ENCODE results near the gene RPL38.
"Not testable (repeated sequence)": the region's sequence is repeated elsewhere in the genome, so short reads cannot be mapped to it uniquely, and the experiment has no call there.

Gene RPL38

DNA sequence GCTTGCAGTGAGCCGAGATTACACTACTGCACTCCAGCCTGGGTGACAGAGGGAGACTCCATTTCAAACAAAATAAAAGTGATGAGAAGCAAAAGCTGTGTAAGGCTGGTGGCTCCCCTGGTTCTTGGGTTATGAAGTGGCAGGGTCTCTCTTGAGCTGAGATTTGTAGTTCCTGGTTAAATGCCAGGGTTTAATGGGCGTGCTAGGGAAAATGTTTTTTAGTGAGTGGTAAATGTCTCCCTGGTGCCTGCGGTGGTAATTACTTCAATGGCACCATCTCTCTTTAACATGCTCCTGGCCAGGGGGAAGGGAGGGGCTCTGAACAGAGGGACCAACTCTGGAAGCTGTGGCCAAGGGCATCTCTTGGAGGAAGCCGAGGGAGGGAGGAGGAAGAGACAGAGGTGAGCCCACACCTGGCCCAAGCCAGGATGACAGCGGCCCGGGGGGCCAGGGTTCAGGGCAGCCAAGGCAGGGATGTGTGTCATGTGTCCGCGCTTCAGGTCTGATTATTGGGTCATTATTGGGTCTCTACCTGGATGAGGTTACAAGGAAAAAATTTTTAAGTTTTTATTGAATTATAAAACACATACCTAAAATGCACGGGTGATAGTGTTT is 17.8 kb upstream of the RPL38 start:
- DNase-seq (ENCODE audit: low read depth), result no peak

GRCh38 chr17:74186498-74186897 is 17.0 kb upstream of the RPL38 start:
- no peak for DNase-seq (ENCODE audit: low read depth)

- no peak for DNase-seq (ENCODE audit: low read depth)
These were observed 15.7 kb upstream of the RPL38 start for GRCh38 chr17:74187761-74188160.

GRCh38 chr17:74188687-74189086 is 14.8 kb upstream of the RPL38 start:
- not testable (repeated sequence) for DNase-seq (ENCODE audit: low read depth)

- DNase-seq (ENCODE audit: low read depth), result no peak
These were observed 13.3 kb upstream of the RPL38 start for GRCh38 chr17:74190154-74190553.

DNA sequence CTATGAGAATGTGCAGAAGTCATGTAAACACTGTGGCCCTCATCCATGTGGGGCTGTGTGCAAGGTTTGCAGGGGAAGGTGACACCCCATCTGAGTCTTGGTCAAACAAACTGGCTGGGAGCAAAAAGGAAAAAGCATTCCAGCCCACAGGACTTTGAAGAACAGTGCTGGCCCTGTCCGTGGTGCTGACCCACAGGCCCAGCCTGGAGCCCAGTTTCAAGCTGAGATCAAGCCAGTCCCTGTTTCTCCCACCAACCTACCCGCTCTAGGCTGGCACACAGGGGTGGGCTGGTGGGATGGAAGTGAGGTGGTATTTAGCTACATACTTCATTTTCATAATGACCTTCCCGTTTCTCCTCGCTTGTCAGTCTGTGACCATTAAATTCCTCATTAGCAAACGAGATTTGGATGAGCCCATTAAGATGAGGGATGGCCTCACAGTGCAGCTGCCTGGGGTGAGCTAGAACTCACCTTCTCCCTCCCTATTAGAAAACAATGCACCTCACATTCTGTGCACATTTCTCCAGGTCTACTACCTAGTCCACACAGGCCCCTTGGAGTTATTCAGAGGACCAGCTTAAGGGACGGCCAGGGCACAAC is 12.6 kb upstream of the RPL38 start:
- no peak for DNase-seq (ENCODE audit: low read depth)

DNA sequence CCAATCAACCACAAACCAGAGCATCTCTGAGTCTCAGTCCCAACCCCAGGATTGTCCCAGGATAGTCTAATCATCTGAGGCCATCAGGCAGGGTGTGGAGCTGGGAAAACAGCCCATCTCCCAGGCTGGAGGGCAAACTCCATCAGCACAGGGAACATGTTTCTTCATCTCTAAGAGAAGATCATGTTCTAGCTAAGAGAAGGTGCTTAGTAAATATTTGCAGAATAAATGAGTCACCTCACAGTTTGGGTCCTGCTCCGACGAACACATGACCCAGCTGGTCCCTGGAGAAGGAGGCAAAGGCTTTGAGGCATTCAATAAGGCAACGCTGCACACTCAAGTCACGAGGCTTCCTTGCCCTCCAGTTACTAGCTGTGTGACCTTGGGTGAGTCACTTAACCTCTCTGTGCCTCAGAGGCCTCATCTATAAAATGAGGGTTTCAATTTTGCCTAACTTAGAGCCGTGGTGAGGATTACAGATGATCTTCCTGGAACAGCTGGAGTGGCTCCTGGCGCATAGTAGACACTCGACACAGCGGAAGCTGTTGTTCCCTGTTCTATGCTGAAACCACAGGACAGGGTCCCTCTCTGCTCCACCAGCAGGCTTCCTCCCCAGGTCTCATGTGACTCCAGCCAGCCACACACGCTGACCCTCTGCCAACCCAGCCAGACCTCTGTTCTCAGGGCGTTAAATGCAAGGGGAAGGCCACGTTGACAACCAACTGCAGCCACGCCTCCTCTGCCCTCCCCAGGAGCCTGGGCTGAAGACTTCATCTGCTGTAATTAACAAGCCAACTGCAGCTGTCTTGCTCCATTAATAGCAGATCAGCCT is 10.3 kb upstream of the RPL38 start:
- no peak for DNase-seq (ENCODE audit: low read depth)

DNA sequence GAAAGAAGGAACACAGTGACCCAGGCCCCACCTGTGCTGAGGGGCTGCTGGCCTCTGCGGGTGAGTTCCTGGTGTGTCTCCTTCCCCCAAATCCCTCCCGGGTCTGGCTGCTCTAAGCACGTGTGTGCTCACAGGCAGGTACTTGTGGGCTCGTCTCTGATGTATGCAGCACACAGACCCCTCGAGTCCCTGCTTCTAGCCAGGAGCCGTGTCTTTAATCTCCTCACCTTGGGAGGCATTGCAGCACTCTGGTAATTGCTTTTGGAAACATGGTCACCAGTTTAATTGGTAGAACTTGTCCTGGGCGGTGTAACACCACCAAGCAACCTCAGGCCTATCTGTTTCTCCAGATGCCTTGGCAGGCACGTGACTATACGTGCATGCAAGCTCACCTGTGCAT is 8.8 kb upstream of the RPL38 start:
- DNase-seq (ENCODE audit: low read depth), result no peak

DNA sequence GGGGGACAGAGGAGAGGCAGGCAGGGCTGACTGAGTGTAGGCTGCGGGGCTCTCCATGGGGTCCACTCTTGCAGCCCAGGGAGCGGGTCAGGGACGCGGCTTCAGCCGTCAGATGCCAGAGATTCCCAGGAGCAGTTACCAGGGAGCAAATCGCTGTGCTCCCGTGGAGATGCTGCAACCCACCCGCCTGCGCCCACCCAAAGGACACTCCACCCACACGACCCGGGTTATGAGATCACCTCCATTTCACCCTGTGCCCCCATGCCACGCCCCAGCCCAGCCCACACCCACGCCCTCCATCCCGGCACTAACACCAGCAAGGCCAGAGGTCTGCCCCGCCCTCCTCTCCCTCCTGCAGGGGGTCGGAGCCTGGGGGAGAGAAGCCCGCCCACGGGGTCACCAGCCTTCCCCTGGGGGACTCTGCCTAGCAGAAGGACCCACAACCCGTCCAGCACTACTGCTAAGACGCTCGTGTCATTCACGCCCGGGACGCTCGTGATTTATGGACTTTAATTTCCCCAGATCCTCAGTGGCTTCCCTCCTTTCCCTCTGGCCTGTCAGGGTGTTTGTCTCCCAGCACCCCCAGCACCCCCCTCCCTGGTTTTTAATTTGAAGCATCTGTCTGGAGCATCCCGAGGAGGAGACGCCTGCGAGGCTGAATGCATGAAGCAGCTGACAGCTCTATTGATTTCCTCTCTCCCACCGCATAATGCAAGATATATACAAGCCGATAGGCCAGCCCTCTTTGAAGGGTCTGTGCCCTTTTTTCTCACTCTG is 6.7 kb upstream of the RPL38 start:
- DNase-seq (ENCODE audit: low read depth), result no peak

- no peak for DNase-seq (ENCODE audit: low read depth)
These were observed 5.7 kb upstream of the RPL38 start for GRCh38 chr17:74197801-74198200.

DNA sequence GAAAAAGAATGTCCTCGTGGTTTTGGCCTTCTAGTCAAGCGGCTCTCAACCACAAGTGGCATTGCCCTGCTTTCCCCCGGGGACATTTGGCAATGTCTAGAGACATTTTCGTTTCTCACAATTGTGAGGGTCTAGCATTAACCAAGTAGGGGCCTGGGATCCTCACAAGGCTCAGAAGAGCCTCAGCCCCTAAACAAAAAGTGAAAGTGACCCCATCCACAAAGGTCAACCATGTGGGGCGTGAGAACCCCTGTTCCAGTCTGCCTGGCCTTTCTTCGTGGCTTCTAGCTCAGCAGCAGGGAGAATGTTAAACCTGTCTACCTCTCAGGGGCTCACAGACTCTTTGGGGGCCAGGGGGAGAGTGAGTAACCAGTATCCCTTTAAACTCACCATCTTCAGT is 4.8 kb upstream of the RPL38 start:
- no peak for DNase-seq (ENCODE audit: low read depth)

DNA sequence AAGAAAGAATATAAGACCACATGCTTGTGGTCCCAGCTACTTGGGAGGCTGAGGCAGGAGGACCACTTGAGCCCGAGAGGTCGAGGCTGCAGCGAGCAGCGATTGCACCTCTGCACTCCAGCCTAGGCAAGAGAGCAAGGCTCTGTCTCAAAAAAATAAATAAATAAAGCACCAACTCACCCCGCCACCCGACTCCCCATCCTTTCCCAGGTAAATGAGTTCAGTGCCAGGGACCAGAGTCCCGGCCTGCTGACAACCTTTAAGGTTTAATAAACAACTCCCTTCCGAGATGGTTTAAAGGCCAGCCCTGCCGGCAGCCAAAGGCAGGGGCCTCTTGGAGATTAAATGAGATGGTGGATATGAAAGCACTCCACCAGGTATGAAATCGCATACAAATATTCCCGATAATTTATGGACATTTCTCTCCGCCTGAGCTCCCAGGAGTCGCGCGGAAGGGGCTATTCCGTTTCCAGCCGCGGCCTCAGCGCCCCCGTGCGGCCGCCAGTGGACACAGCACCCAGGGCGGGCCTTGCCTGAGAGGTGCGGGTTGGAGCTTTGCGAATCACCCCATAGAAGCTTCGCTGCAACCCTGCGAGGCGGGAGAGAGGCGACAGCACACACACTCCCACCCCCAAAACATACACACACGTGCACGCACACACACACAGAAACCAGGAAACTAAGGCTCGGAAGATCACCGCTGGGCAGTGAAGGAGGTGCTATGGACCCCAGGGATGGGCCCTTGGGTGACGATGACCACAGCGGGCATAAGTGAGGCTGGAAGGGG is 4.0 kb upstream of the RPL38 start:
- DNase-seq (ENCODE audit: low read depth), result no peak

DNA sequence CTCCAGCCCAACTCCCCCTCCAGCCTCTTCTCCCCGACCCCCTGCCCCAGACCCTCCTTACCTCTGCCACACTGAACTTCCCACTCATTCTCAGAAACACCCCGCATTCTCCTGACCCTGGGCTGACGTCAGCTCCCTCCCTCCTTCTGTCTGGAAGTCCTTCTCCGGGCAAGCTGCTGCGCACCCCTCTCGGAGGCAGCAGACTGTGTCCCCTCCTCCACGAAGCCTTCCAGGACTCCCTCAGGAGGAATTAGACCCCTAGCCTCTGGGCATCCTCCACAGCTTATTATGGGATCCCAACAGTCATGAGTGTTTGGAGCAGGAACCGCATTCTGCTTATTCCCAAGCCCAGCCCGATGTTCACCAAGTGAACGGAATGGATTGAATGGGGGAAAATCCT is 3.4 kb upstream of the RPL38 start:
- DNase-seq (ENCODE audit: low read depth), result no peak

- no peak for DNase-seq (ENCODE audit: low read depth)
These were observed 2.2 kb upstream of the RPL38 start for GRCh38 chr17:74201250-74201649.

DNA sequence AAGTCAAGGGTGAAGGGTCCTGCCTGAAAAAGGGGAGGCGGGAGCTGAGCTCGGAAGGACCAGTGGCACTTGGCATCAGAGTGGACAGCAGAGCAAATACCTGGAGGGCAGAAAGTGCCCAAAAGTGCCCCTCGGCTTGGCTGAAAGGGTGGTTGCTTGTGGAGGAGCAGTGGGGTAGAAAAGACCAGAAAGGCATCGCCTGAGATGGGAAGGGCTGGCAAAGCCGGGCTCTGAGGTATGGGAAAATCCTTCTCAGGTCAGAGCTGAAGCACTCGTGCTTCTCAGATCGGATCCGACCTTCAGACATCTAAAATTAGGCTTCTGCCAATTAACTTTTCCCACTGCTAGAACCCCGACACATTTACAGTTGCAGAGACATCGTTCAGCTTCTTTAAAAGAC is 1.5 kb upstream of the RPL38 start:
- no peak for DNase-seq (ENCODE audit: low read depth)

- DNase-seq (ENCODE audit: low read depth), result no peak
These were observed 540 bp upstream of the RPL38 start for GRCh38 chr17:74202938-74203337.

DNA sequence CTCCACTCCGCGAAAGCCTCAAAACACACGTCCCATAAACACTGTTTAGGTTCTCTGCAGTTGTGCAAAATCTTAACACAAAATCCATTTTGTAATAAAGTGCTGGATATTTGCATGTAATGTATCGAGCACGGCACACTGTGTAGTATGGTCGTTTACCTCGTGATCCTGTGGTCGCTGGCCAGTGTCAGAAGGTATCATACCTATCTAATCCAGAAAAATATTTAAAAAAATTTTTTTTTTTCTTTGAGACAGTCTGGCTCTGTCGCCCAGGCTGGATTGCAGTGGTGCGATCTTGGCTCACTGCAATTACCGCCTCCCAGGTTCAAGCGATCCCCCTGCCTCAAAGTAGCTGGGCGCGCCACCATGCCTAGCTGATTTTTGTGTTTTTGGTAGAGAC is 996 bp downstream of the RPL38 start:
- DNase-seq (ENCODE audit: low read depth), result no peak

DNA sequence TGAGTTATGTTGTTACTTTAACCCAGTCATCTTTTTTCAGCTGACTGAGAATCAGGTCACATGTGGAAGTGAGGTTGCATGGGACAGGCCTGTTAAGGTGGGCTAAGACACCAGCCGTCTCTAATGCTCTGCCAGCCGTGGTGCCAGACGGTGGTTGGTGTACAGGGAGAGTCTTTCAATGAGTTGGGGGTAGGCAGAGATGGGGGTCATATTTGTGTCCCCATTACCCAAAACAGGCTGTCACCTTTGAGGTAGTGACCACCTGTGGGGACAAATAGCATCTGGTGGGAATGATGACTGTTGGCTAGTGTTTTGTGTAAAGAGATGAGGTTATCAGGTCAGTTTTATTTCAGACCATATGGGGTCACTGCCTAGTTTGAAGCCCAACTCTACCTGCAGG is 1.8 kb downstream of the RPL38 start:
- no peak for DNase-seq (ENCODE audit: low read depth)

- no peak for DNase-seq (ENCODE audit: low read depth)
These were observed 2.9 kb downstream of the RPL38 start for GRCh38 chr17:74206332-74206818.

- DNase-seq (ENCODE audit: low read depth), result peak; percentile 58
These were observed 7.0 kb downstream of the RPL38 start for GRCh38 chr17:74210191-74211140.
